Choroid plexus epithelial cell (primary cell): ENCODE data around the gene SPATS2.
A peak's percentile ranks its signal among the peaks of the same experiment; 100 is the strongest.

Experiments used
- DNase-seq: peaks from one replicate; pipeline ENCODE4 v3.0.0-alpha.2; 2010; ENCODE audit warnings: low read depth
- H3K4me3 ChIP-seq: 2 replicates; pipeline ENCODE4 v1.5.1; 2011; ENCODE audit warnings: low read depth, mild to moderate bottlenecking, control low read depth, low read length, moderate library complexity
- CTCF ChIP-seq: conservative IDR thresholded peaks from 2 replicates; pipeline ENCODE4 v1.5.1; 2011; ENCODE audit warnings: low read depth, mild to moderate bottlenecking, control low read depth, inconsistent platforms, low read length, moderate library complexity

Gene SPATS2

GRCh38 chr12:49404956-49405355 is 37.7 kb downstream of the SPATS2 start:
- TF ChIP-seq CTCF: no peak
- no peak for DNase-seq
- H3K4me3 ChIP-seq: no peak overlapping the region

GRCh38 chr12:49410818-49411217 is 43.6 kb downstream of the SPATS2 start:
- H3K4me3 ChIP-seq: no peak overlapping the region
- no peak for DNase-seq
- TF ChIP-seq CTCF: no peak

GRCh38 chr12:49413010-49413409 is 45.7 kb downstream of the SPATS2 start:
- no peak for TF ChIP-seq CTCF
- no peak overlapping the region for H3K4me3 ChIP-seq
- DNase-seq: no peak

GRCh38 chr12:49413796-49414195 is 46.5 kb downstream of the SPATS2 start:
- TF ChIP-seq CTCF: no peak
- no peak overlapping the region for H3K4me3 ChIP-seq
- peak; percentile 47 for DNase-seq

- H3K4me3 ChIP-seq: no peak overlapping the region
- no peak for TF ChIP-seq CTCF
- no peak for DNase-seq
These were observed 47.1 kb downstream of the SPATS2 start for GRCh38 chr12:49414364-49414763.

- no peak overlapping the region for H3K4me3 ChIP-seq
- peak; percentile 26 for DNase-seq
- no peak for TF ChIP-seq CTCF
These were observed 48.3 kb downstream of the SPATS2 start for GRCh38 chr12:49415521-49415970.

GRCh38 chr12:49416892-49417291 is 49.6 kb downstream of the SPATS2 start:
- TF ChIP-seq CTCF: no peak

More at GRCh38 chr12:49416892-49417291, 49.6 kb downstream of the SPATS2 start:
- no peak for DNase-seq
- no peak overlapping the region for H3K4me3 ChIP-seq
